ENCODE results near the gene ZNF777.

The ZNF777 gene

GRCh38 chr7:149476791-149477190, 15.9 kb upstream of the ZNF777 start:
- TF ChIP-seq RAD21 (IDR thresholded peaks at IDR 0.05; ENCODE audit: low read depth): no peak
- TF ChIP-seq, protein P1, sequence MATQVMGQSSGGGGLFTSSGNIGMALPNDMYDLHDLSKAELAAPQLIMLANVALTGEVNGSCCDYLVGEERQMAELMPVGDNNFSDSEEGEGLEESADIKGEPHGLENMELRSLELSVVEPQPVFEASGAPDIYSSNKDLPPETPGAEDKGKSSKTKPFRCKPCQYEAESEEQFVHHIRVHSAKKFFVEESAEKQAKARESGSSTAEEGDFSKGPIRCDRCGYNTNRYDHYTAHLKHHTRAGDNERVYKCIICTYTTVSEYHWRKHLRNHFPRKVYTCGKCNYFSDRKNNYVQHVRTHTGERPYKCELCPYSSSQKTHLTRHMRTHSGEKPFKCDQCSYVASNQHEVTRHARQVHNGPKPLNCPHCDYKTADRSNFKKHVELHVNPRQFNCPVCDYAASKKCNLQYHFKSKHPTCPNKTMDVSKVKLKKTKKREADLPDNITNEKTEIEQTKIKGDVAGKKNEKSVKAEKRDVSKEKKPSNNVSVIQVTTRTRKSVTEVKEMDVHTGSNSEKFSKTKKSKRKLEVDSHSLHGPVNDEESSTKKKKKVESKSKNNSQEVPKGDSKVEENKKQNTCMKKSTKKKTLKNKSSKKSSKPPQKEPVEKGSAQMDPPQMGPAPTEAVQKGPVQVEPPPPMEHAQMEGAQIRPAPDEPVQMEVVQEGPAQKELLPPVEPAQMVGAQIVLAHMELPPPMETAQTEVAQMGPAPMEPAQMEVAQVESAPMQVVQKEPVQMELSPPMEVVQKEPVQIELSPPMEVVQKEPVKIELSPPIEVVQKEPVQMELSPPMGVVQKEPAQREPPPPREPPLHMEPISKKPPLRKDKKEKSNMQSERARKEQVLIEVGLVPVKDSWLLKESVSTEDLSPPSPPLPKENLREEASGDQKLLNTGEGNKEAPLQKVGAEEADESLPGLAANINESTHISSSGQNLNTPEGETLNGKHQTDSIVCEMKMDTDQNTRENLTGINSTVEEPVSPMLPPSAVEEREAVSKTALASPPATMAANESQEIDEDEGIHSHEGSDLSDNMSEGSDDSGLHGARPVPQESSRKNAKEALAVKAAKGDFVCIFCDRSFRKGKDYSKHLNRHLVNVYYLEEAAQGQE (IDR thresholded peaks at IDR 0.05; ENCODE audit: low read depth): no peak
- TF ChIP-seq TCF12 (IDR thresholded peaks at IDR 0.05; ENCODE audit: low read depth): no peak
- no peak for TF ChIP-seq CREB1 (IDR thresholded peaks at IDR 0.05; ENCODE audit: low read depth)

DNA sequence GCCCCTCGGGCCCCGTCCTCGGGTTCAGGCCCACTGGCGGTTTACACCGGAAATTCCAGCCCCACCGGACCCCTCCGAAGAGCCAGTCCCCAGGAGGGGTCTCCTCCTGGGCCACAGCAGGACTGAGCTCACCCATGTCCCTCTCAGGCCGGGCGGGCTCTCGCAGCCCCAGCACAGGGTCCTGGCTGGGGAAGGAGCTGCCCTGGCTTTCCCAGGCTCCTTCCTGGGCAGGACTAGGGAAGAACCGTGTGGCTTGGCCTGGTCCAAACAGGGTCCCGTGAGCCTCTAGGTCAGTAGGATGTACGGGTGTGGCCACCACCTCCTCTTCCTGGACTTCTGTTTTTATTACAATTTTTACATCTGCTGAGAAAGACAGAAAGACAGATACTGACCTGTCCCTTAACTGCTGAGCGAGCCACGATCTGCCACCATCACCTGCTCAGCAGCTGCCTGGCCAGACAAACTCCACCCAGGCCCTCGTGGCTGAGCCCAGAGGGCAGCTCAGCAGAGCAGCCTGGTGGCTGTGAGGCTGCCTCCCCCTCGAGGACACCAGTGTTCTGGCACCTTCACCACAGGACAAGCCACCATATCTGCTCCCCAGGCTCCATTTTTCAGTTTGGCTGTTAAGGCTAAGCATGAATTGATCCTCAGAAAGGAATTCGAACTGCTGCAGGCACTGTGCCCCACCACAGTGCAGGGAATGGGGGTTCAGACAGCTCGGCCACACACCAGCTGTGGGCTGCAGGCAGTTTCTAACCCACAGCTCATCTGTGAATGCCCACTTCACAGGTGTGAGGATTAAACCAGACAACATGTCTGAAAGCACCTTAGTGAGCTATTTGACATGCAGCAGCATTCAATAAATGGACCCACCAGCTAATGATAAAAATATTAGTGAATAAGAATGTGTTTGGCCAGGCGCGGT, 14.5 kb upstream of the ZNF777 start:
- TF ChIP-seq, protein P1 (IDR thresholded peaks at IDR 0.05; ENCODE audit: low read depth): no peak
- no peak for TF ChIP-seq FOXM1 (IDR thresholded peaks at IDR 0.05; ENCODE audit: borderline replicate concordance, low read depth)
- no peak for TF ChIP-seq YY1 (IDR thresholded peaks at IDR 0.05; ENCODE audit: low read depth)
- TF ChIP-seq CREB1 (IDR thresholded peaks at IDR 0.05; ENCODE audit: low read depth): no peak
- no peak for TF ChIP-seq ZBTB7A (IDR thresholded peaks at IDR 0.05; ENCODE audit: low read depth)

- no peak for TF ChIP-seq USF1 (IDR thresholded peaks at IDR 0.05)
- TF ChIP-seq, protein P1 (IDR thresholded peaks at IDR 0.05; ENCODE audit: low read depth): no peak
- TF ChIP-seq, protein P2, sequence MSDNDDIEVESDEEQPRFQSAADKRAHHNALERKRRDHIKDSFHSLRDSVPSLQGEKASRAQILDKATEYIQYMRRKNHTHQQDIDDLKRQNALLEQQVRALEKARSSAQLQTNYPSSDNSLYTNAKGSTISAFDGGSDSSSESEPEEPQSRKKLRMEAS (IDR thresholded peaks at IDR 0.05): no peak
- no peak for TF ChIP-seq CREB1 (IDR thresholded peaks at IDR 0.05; ENCODE audit: low read depth)
- TF ChIP-seq NFIC (IDR thresholded peaks at IDR 0.05): 0 out of 2 replicates have a peak, but pooled peaks have one; percentile 16
Observed at GRCh38 chr7:149474309-149475120, 13.7 kb upstream of the ZNF777 start.

DNA sequence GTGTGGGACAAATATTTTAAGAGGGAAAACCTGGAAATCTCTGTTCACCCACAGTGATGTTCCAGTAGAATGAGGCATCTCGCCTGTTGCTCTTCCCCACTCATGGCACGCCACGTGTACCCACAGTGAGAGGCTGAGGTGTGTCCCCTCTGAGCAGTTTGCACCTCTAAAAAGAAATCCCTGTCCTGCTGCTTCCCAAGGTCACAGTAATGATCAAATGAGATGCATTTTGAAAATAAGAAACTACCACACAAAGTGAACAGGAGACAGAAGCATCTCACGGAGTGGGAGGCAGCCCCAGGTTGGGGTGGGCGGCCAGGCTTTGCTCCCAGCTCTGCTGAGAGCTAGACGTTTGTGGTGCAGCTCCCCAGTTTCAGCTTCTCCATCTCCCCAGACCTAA, 12.4 kb upstream of the ZNF777 start:
- no peak for TF ChIP-seq RAD21 (IDR thresholded peaks at IDR 0.05; ENCODE audit: low read depth)
- TF ChIP-seq EP300 (IDR thresholded peaks at IDR 0.05; ENCODE audit: borderline replicate concordance): no peak
- TF ChIP-seq TEAD4 (IDR thresholded peaks at IDR 0.05): no peak
- TF ChIP-seq, protein P1 (IDR thresholded peaks at IDR 0.05; ENCODE audit: low read depth): no peak
- TF ChIP-seq CREB1 (IDR thresholded peaks at IDR 0.05; ENCODE audit: low read depth): no peak
- TF ChIP-seq NFIC (IDR thresholded peaks at IDR 0.05): no peak
- no peak for TF ChIP-seq ZBTB7A (IDR thresholded peaks at IDR 0.05; ENCODE audit: low read depth)
- no peak for TF ChIP-seq USF1 (IDR thresholded peaks at IDR 0.05)
- TF ChIP-seq, protein P2 (IDR thresholded peaks at IDR 0.05): no peak
- no peak for TF ChIP-seq FOXM1 (IDR thresholded peaks at IDR 0.05; ENCODE audit: borderline replicate concordance, low read depth)
- TF ChIP-seq CEBPB (IDR thresholded peaks at IDR 0.05): no peak
- no peak for TF ChIP-seq EGR1 (IDR thresholded peaks at IDR 0.05)
- no peak for TF ChIP-seq YY1 (IDR thresholded peaks at IDR 0.05; ENCODE audit: low read depth)
- no peak for TF ChIP-seq TCF12 (IDR thresholded peaks at IDR 0.05; ENCODE audit: low read depth)
- TF ChIP-seq TAF1 (IDR thresholded peaks at IDR 0.05; ENCODE audit: low read depth): no peak
